Stimulated activated CD8-positive, alpha-beta memory T cell treated with anti-CD3 and anti-CD28 coated beads, Interleukin-12 subunit alpha, Interleukin-12 subunit beta, amount 100 ng/mL, for 1 hour (primary cell): ENCODE results near the gene MCF2L.

Source experiments
- DNase-seq: peaks from one replicate; pipeline ENCODE4 v3.0.0-alpha.2; 2020; ENCODE audit warnings: low read depth

The MCF2L gene

GRCh38 chr13:112997188-112998130 lies 28.4 kb downstream of the MCF2L start:
- DNase-seq = no peak

GRCh38 chr13:112998521-112999280 lies 29.7 kb downstream of the MCF2L start:
- DNase-seq = no peak

- no peak for DNase-seq
Observed at GRCh38 chr13:112999414-113000177, 30.6 kb downstream of the MCF2L start.

GRCh38 chr13:113000575-113000974 lies 31.6 kb downstream of the MCF2L start:
- DNase-seq = no peak

GRCh38 chr13:113001241-113002140 lies 32.5 kb downstream of the MCF2L start:
- no peak for DNase-seq

- DNase-seq = no peak
Observed at GRCh38 chr13:113002206-113002912, 33.3 kb downstream of the MCF2L start.

GRCh38 chr13:113002913-113003290 lies 33.9 kb downstream of the MCF2L start:
- DNase-seq = no peak

GRCh38 chr13:113004126-113004525 lies 35.1 kb downstream of the MCF2L start:
- no peak for DNase-seq

- DNase-seq = no peak
Observed at GRCh38 chr13:113005076-113005865, 36.3 kb downstream of the MCF2L start.

- DNase-seq = no peak
Observed at GRCh38 chr13:113005997-113006396, 37.0 kb downstream of the MCF2L start.

DNA sequence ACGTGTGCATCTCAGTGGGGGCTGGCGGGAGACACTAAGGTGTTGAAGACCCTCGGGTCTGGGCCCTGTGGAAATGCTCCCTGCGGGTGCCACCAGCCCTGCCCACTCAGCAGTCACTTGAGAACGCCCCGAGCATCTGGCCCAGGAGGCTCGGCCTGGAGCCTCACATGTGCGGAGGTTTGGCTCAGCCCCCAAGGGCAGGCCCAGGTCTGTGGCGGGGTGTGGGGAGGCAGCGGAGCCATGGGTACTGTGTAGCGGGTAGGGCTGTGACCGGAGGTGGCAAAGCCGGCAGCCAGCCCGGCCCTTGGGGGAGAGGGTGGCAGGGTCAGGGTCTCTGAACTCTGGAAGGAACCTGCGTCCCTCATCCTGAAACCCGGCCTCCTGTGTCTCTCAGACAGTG lies 37.6 kb downstream of the MCF2L start:
- DNase-seq = no peak

DNA sequence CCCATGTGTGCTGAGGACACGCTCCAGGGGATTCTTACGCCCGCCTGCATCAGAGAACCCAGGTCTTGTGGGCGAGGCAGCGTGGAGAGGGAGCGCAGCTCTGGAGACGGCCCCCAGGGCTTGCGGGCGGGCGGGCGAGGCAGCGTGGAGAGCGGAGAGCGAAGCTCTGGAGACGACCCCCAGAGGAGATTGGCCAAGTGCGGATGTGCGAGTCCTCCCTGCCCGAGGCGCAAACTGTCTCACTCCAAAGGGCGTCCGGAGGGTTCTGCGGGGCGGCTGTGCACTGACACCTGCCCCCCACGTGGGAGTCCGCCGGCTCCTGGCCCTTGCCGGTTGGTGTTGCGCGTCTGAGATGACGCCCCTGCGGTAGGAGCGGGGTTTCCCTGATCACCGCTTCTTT lies 39.8 kb downstream of the MCF2L start:
- DNase-seq = no peak

GRCh38 chr13:113009743-113010509 lies 40.9 kb downstream of the MCF2L start:
- no peak for DNase-seq

- DNase-seq = no peak
Observed at GRCh38 chr13:113010510-113010865, 41.5 kb downstream of the MCF2L start.

- no peak for DNase-seq
Observed at GRCh38 chr13:113013303-113013702, 44.3 kb downstream of the MCF2L start.

GRCh38 chr13:113013878-113014751 lies 45.1 kb downstream of the MCF2L start:
- DNase-seq = no peak

DNA sequence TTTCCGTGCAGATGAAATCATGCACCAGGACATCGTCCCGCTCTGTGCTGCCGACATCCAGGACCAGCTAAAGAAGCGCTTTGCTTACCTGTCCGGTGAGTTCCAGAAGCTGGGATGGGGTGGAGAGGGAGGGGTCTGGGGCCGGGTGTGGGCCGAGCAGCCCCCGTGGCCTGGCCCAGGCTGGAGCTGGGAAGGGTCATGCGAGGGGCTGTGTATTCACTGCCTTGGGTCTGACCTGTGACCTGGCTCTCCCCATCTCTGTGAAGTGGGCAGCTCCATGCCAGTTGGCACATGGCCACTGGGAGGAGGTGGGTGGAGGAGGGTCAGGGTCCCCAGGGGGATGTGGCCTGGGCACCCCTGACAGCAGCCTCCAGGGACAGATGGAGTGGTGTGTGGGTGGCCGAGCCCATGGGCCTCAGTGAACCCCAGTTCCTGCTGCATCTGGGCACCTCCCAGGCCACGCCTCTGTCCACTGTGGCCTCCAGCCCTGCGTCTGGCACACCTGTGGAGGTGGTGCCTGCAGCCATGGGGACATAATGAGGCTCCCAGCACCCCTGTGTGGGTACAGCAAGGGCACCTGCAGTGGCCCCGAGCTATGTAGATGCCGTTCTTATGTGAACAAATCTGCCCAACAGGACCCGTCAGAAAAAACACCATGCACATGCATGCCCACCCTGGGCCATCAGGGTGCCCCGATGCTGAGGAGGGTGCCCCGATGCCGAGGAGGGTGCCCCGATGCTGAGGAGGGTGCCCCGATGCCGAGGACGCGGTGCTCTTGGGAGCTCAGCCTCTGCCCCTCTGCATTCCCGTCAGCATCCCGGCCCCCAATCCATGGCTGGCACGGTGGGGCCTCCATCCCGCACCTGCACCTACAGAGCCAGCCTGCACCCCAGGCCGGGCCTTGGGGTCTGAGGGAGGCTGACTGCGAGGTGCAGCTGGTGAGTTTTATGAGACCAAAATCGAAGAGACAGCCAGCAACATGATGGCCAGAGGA lies 46.0 kb downstream of the MCF2L start:
- DNase-seq = no peak
